ENCODE data around the gene SPR.

SPR gene

DNA sequence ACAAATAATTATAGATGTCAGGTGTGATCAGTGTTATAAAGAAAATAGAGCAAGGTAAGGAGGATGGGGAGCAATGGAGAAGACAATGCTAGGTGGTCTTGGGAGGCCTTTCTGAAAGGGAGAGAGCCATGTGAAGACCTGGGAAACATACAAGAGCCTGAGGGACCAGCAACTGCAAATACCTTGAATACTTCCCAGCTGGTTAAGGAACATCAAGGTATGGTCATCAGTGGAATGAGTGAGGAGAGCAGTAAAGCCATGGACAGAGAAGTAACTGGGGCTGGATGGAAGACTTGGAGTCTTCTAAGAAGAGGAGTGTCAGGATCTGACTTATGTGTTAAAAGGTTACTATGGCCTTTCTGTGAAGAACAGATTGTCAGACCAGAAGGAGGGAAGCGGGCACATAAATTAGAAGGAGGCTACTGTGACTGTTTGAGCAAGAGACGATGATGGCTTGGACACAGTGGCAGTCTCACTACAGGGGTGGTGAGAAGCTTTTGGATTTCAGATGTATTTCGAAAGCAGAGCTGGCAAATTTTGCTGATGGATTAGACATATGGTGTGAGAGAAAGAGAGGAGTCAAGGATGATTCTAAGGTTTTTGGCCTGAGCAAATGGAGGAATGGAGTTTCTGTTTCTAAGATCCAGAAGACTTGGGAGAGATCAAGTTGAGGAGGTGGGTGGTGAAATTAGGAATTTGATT is 38.6 kb upstream of the SPR start:
- TF ChIP-seq SUZ12 (IDR thresholded peaks at IDR 0.05; ENCODE audit: extremely low read depth, insufficient read depth, insufficient read length) (no peak), ZNF274 (IDR thresholded peaks at IDR 0.05; ENCODE audit: low read depth, low read length) (no peak), YY1 (IDR thresholded peaks at IDR 0.05; ENCODE audit: insufficient read depth, insufficient read length) (no peak)
- DNase-seq (ENCODE audit: low read depth, low spot score), result no peak

DNA sequence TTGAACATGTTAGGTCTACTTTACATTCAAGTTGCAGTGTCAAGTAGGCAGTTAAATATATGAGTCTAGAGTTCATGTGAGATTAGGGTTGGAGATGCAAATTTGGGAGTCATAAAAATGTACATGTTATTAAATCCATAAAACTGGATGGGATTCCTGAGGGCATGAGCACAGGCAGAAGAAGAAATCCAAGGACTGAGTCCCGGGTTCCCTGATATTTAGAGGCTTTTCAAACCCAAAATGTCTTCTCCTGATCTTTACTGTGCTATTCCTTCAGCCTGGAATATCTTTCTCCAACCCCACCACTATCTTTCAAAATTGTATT is 38.1 kb upstream of the SPR start:
- H3K9me3 ChIP-seq (ENCODE audit: insufficient read depth, low read length), result no peaks in the 10 kb centered on the region
- H3K27me3 ChIP-seq (ENCODE audit: insufficient read depth, insufficient read length), result no peaks in the 10 kb centered on the region
- no peak overlapping the region for H3K4me3 ChIP-seq (ENCODE audit: insufficient read length, low read depth)
- no peak for TF ChIP-seq ZNF274 (IDR thresholded peaks at IDR 0.05; ENCODE audit: low read depth, low read length)
- TF ChIP-seq YY1 (IDR thresholded peaks at IDR 0.05; ENCODE audit: insufficient read depth, insufficient read length), result no peak
- no peak for TF ChIP-seq SUZ12 (IDR thresholded peaks at IDR 0.05; ENCODE audit: extremely low read depth, insufficient read depth, insufficient read length)
- no peak for DNase-seq (ENCODE audit: low read depth, low spot score)
- no peak overlapping the region for H3K9ac ChIP-seq (ENCODE audit: insufficient read length, low read depth)
- H3K36me3 ChIP-seq (ENCODE audit: insufficient read depth, insufficient read length, low read length), result no peaks in the 10 kb centered on the region
- no peaks in the 10 kb centered on the region for H3K4me1 ChIP-seq (ENCODE audit: insufficient read depth, insufficient read length)

More for the DNA sequence above, 38.6 kb upstream of the SPR start:
- Histone ChIP-seq H3K9me3 (ENCODE audit: insufficient read depth, low read length) (no peaks in the 10 kb centered on the region), H3K27me3 (ENCODE audit: insufficient read depth, insufficient read length) (no peaks in the 10 kb centered on the region), H3K4me1 (ENCODE audit: insufficient read depth, insufficient read length) (no peaks in the 10 kb centered on the region), H3K4me3 (ENCODE audit: insufficient read length, low read depth) (no peak overlapping the region), H3K36me3 (ENCODE audit: insufficient read depth, insufficient read length, low read length) (no peaks in the 10 kb centered on the region), H3K9ac (ENCODE audit: insufficient read length, low read depth) (no peak overlapping the region)

DNA sequence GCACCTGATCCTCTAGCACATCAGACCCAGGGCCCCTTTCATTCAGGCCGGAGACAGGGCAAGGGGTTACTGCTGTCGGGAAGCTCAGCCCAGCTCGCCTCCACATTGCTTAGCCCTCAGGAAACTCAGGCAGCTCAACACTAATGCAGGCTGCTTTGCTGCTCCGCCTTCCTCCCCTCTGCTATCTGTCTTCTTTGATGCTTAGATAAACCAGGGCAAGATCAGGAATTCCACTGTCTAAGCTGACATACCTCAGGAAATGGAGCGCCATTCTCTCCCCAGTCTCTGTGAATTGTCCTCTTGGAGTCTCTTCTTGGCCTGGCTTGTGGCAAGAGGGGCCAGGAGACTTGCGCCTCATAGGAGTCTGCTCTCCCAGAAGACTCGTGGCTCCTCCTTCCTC is 35.9 kb upstream of the SPR start:
- Histone ChIP-seq H3K4me3 (ENCODE audit: insufficient read length, low read depth) (no peak overlapping the region), H3K9ac (ENCODE audit: insufficient read length, low read depth) (no peak overlapping the region), H3K36me3 (ENCODE audit: insufficient read depth, insufficient read length, low read length) (no peaks in the 10 kb centered on the region), H3K4me1 (ENCODE audit: insufficient read depth, insufficient read length) (no peaks in the 10 kb centered on the region), H3K9me3 (ENCODE audit: insufficient read depth, low read length) (no peaks in the 10 kb centered on the region), H3K27me3 (ENCODE audit: insufficient read depth, insufficient read length) (no peaks in the 10 kb centered on the region)
- TF ChIP-seq ZNF274 (IDR thresholded peaks at IDR 0.05; ENCODE audit: low read depth, low read length) (no peak), YY1 (IDR thresholded peaks at IDR 0.05; ENCODE audit: insufficient read depth, insufficient read length) (no peak), SUZ12 (IDR thresholded peaks at IDR 0.05; ENCODE audit: extremely low read depth, insufficient read depth, insufficient read length) (no peak)
- DNase-seq (ENCODE audit: low read depth, low spot score), result peak; percentile 5

DNA sequence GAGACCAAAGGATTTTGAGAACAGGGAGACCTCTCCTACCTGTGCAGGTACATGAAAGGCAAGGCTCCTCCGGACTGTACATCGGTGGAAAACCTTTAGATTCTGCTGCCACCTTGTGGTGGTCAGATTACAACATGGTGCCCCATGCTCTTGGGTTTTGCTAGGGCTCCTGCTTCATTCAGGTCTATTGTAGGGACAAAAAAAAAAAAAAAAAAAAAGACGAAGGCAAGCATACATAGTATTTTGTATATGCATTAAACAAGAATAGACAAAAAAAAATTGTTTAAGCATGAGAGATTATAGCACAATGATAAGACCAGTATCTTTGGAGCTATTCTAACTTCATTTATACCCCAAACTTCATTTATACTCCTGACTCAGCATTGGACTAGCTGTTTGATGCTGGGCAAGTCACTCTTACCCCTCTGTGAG is 27.4 kb upstream of the SPR start:
- no peaks in the 10 kb centered on the region for H3K9me3 ChIP-seq (ENCODE audit: insufficient read depth, low read length)
- H3K4me3 ChIP-seq (ENCODE audit: insufficient read length, low read depth), result no peak overlapping the region
- H3K36me3 ChIP-seq (ENCODE audit: insufficient read depth, insufficient read length, low read length), result no peaks in the 10 kb centered on the region
- H3K4me1 ChIP-seq (ENCODE audit: insufficient read depth, insufficient read length), result no peaks in the 10 kb centered on the region
- H3K27me3 ChIP-seq (ENCODE audit: insufficient read depth, insufficient read length), result peaks cover 22% of the 10 kb centered on the region
- peak; percentile 67 for DNase-seq (ENCODE audit: low read depth, low spot score)
- no peak overlapping the region for H3K9ac ChIP-seq (ENCODE audit: insufficient read length, low read depth)
- TF ChIP-seq SUZ12 (IDR thresholded peaks at IDR 0.05; ENCODE audit: extremely low read depth, insufficient read depth, insufficient read length), result no peak
- TF ChIP-seq ZNF274 (IDR thresholded peaks at IDR 0.05; ENCODE audit: low read depth, low read length), result no peak
- TF ChIP-seq YY1 (IDR thresholded peaks at IDR 0.05; ENCODE audit: insufficient read depth, insufficient read length), result no peak

- Histone ChIP-seq H3K4me1 (ENCODE audit: insufficient read depth, insufficient read length) (no peaks in the 10 kb centered on the region), H3K9me3 (ENCODE audit: insufficient read depth, low read length) (no peaks in the 10 kb centered on the region), H3K4me3 (ENCODE audit: insufficient read length, low read depth) (peak overlapping the region; percentile 26), H3K27me3 (ENCODE audit: insufficient read depth, insufficient read length) (peaks cover 22% of the 10 kb centered on the region), H3K9ac (ENCODE audit: insufficient read length, low read depth) (peak overlapping the region; percentile 50), H3K36me3 (ENCODE audit: insufficient read depth, insufficient read length, low read length) (no peaks in the 10 kb centered on the region)
- TF ChIP-seq YY1 (IDR thresholded peaks at IDR 0.05; ENCODE audit: insufficient read depth, insufficient read length), result no peak
- no peak for TF ChIP-seq SUZ12 (IDR thresholded peaks at IDR 0.05; ENCODE audit: extremely low read depth, insufficient read depth, insufficient read length)
- TF ChIP-seq ZNF274 (IDR thresholded peaks at IDR 0.05; ENCODE audit: low read depth, low read length), result no peak
- peak; percentile 97 for DNase-seq (ENCODE audit: low read depth, low spot score)
These were observed 24.8 kb upstream of the SPR start for GRCh38 chr2:72862239-72862988.

DNA sequence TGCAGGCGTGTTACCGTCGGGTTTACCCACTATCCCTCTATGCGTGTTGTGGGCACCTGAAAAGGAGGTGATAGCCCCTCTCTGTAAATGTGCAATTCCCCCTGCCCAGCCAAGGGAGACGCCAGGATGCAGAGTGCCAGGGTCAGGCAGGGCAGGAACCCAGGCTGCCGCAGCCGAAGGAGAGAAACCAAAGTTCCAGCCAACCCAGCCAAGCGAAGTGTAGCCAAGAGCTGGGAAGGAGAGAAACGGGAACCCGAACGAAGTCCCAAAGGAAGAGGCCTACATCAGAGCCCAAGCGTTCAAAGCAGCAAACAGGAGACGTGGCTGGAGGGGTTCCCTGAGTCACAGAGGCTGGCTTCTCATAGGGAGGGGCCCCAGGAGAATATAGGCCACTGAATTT is 24.2 kb upstream of the SPR start:
- H3K4me3 ChIP-seq (ENCODE audit: insufficient read length, low read depth), result peak overlapping the region; percentile 26
- no peaks in the 10 kb centered on the region for H3K9me3 ChIP-seq (ENCODE audit: insufficient read depth, low read length)
- H3K9ac ChIP-seq (ENCODE audit: insufficient read length, low read depth), result peak overlapping the region; percentile 50
- H3K4me1 ChIP-seq (ENCODE audit: insufficient read depth, insufficient read length), result no peaks in the 10 kb centered on the region
- H3K27me3 ChIP-seq (ENCODE audit: insufficient read depth, insufficient read length), result peaks cover 22% of the 10 kb centered on the region
- no peaks in the 10 kb centered on the region for H3K36me3 ChIP-seq (ENCODE audit: insufficient read depth, insufficient read length, low read length)
- DNase-seq (ENCODE audit: low read depth, low spot score), result no peak
- TF ChIP-seq ZNF274 (IDR thresholded peaks at IDR 0.05; ENCODE audit: low read depth, low read length), result no peak
- no peak for TF ChIP-seq SUZ12 (IDR thresholded peaks at IDR 0.05; ENCODE audit: extremely low read depth, insufficient read depth, insufficient read length)
- no peak for TF ChIP-seq YY1 (IDR thresholded peaks at IDR 0.05; ENCODE audit: insufficient read depth, insufficient read length)

GRCh38 chr2:72864500-72864899 is 22.7 kb upstream of the SPR start:
- TF ChIP-seq YY1 (IDR thresholded peaks at IDR 0.05; ENCODE audit: insufficient read depth, insufficient read length), result no peak
- no peak for TF ChIP-seq ZNF274 (IDR thresholded peaks at IDR 0.05; ENCODE audit: low read depth, low read length)
- TF ChIP-seq SUZ12 (IDR thresholded peaks at IDR 0.05; ENCODE audit: extremely low read depth, insufficient read depth, insufficient read length), result no peak
- H3K4me3 ChIP-seq (ENCODE audit: insufficient read length, low read depth), result no peak overlapping the region
- no peak for DNase-seq (ENCODE audit: low read depth, low spot score)
- H3K36me3 ChIP-seq (ENCODE audit: insufficient read depth, insufficient read length, low read length), result no peaks in the 10 kb centered on the region
- no peak overlapping the region for H3K9ac ChIP-seq (ENCODE audit: insufficient read length, low read depth)
- peaks cover 22% of the 10 kb centered on the region for H3K27me3 ChIP-seq (ENCODE audit: insufficient read depth, insufficient read length)
- H3K4me1 ChIP-seq (ENCODE audit: insufficient read depth, insufficient read length), result no peaks in the 10 kb centered on the region
- H3K9me3 ChIP-seq (ENCODE audit: insufficient read depth, low read length), result no peaks in the 10 kb centered on the region

All from NT2/D1 (cell line).